ENCODE measurements around the gene IFNAR1. TPM values are rescaled to one million over a fixed set of nuclear protein-coding genes. Genes with fewer than 3 reads are reported as not detected.
"Not testable (repeated sequence)": the region's sequence is repeated elsewhere in the genome, so short reads cannot be mapped to it uniquely, and the experiment has no call there.

The IFNAR1 gene
- polyA plus RNA-seq, 1 donor from 2014 or later: 15.5 TPM

GRCh38 chr21:33360881-33361602 is 36.3 kb downstream of the IFNAR1 start:
- Histone ChIP-seq H3K36me3 (ENCODE audit: insufficient read depth, low read length) (peaks cover 8% of the 10 kb centered on the region), H2AFZ (ENCODE audit: low read depth, low read length) (no peak overlapping the region), H3K27me3 (ENCODE audit: insufficient read depth, low read depth, low read length) (no peaks in the 10 kb centered on the region), H3K9me3 (ENCODE audit: low read length) (no peaks in the 10 kb centered on the region), H3F3A (ENCODE audit: insufficient read depth, low read length, poor library complexity, severe bottlenecking) (no peaks in the 10 kb centered on the region), H3K79me2 (replicated peaks; ENCODE audit: insufficient read depth, low read length) (no peaks in the 10 kb centered on the region), H3K9me2 (ENCODE audit: insufficient read depth, low read length) (no peaks in the 10 kb centered on the region), H3K4me2 (ENCODE audit: low read length) (no peak overlapping the region), H3K4me3 (ENCODE audit: low read length) (no peak overlapping the region), H3K9ac (ENCODE audit: low read length) (no peak overlapping the region), H3K27ac (ENCODE audit: low read length) (no peak overlapping the region), H4K20me1 (ENCODE audit: insufficient read depth) (no peaks in the 10 kb centered on the region)
- no peak for TF ChIP-seq REST (IDR thresholded peaks at IDR 0.05; ENCODE audit: borderline replicate concordance)
- TF ChIP-seq TAF1 (IDR thresholded peaks at IDR 0.05; ENCODE audit: low read depth): no peak
- peak; percentile 48 for TF ChIP-seq CTCF (IDR thresholded peaks at IDR 0.05; ENCODE audit: poor library complexity, severe bottlenecking)

GRCh38 chr21:33362044-33362555 is 37.3 kb downstream of the IFNAR1 start:
- Histone ChIP-seq H3K79me2 (replicated peaks; ENCODE audit: insufficient read depth, low read length) (no peaks in the 10 kb centered on the region), H2AFZ (ENCODE audit: low read depth, low read length) (no peak overlapping the region), H3K27ac (ENCODE audit: low read length) (no peak overlapping the region), H3F3A (ENCODE audit: insufficient read depth, low read length, poor library complexity, severe bottlenecking) (no peaks in the 10 kb centered on the region), H3K36me3 (ENCODE audit: insufficient read depth, low read length) (peaks cover 6% of the 10 kb centered on the region), H3K9me3 (ENCODE audit: low read length) (no peaks in the 10 kb centered on the region), H4K20me1 (ENCODE audit: insufficient read depth) (no peaks in the 10 kb centered on the region), H3K4me3 (ENCODE audit: low read length) (no peak overlapping the region), H3K27me3 (ENCODE audit: insufficient read depth, low read depth, low read length) (no peaks in the 10 kb centered on the region), H3K9ac (ENCODE audit: low read length) (no peak overlapping the region), H3K9me2 (ENCODE audit: insufficient read depth, low read length) (no peaks in the 10 kb centered on the region), H3K4me2 (ENCODE audit: low read length) (no peak overlapping the region)
- no peak for TF ChIP-seq POLR2AphosphoS5 (IDR thresholded peaks at IDR 0.05)
- TF ChIP-seq TAF1 (IDR thresholded peaks at IDR 0.05; ENCODE audit: low read depth): no peak
- no peak for TF ChIP-seq SMC3 (conservative IDR thresholded peaks at IDR 0.05; ENCODE audit: poor library complexity)
- no peak for TF ChIP-seq REST (IDR thresholded peaks at IDR 0.05; ENCODE audit: borderline replicate concordance)
- no peak for TF ChIP-seq MXI1 (conservative IDR thresholded peaks at IDR 0.05; ENCODE audit: poor library complexity, severe bottlenecking)
- TF ChIP-seq EP300 (conservative IDR thresholded peaks at IDR 0.05; ENCODE audit: poor library complexity, severe bottlenecking): no peak
- no peak for TF ChIP-seq EZH2 (IDR thresholded peaks at IDR 0.05; ENCODE audit: borderline replicate concordance, insufficient read depth, low read length, poor library complexity, severe bottlenecking)
- no peak for TF ChIP-seq RAD21 (conservative IDR thresholded peaks at IDR 0.05)
- TF ChIP-seq CTCF (IDR thresholded peaks at IDR 0.05; ENCODE audit: poor library complexity, severe bottlenecking): no peak

GRCh38 chr21:33363911-33364609 is 39.3 kb downstream of the IFNAR1 start:
- H3K36me3 ChIP-seq (ENCODE audit: insufficient read depth, low read length); H3F3A ChIP-seq (ENCODE audit: insufficient read depth, low read length, poor library complexity, severe bottlenecking); H2AFZ ChIP-seq (ENCODE audit: low read depth, low read length); H3K9ac ChIP-seq (ENCODE audit: low read length); H3K9me3 ChIP-seq (ENCODE audit: low read length); H3K9me2 ChIP-seq (ENCODE audit: insufficient read depth, low read length); H4K20me1 ChIP-seq (ENCODE audit: insufficient read depth); H3K79me2 ChIP-seq (replicated peaks; ENCODE audit: insufficient read depth, low read length); H3K27ac ChIP-seq (ENCODE audit: low read length); H3K4me2 ChIP-seq (ENCODE audit: low read length); H3K4me3 ChIP-seq (ENCODE audit: low read length); H3K27me3 ChIP-seq (ENCODE audit: insufficient read depth, low read depth, low read length): not testable (repeated sequence)
